ENCODE results near the gene CACNA1H.

Gene CACNA1H

GRCh38 chr16:1211451-1212268, 58.8 kb downstream of the CACNA1H start:
- DNase-seq (ENCODE audit: low read depth in 2 of 2) = no peak

- DNase-seq (ENCODE audit: low read depth in 2 of 2) = no peak
These were observed 59.8 kb downstream of the CACNA1H start for GRCh38 chr16:1212616-1213194.

- DNase-seq (ENCODE audit: low read depth in 2 of 2) = no peak
These were observed 60.3 kb downstream of the CACNA1H start for GRCh38 chr16:1213231-1213630.

- no peak for DNase-seq (ENCODE audit: low read depth in 2 of 2)
These were observed 61.0 kb downstream of the CACNA1H start for GRCh38 chr16:1213796-1214372.

GRCh38 chr16:1214719-1215118, 61.8 kb downstream of the CACNA1H start:
- DNase-seq (ENCODE audit: low read depth in 2 of 2) = no peak

DNA sequence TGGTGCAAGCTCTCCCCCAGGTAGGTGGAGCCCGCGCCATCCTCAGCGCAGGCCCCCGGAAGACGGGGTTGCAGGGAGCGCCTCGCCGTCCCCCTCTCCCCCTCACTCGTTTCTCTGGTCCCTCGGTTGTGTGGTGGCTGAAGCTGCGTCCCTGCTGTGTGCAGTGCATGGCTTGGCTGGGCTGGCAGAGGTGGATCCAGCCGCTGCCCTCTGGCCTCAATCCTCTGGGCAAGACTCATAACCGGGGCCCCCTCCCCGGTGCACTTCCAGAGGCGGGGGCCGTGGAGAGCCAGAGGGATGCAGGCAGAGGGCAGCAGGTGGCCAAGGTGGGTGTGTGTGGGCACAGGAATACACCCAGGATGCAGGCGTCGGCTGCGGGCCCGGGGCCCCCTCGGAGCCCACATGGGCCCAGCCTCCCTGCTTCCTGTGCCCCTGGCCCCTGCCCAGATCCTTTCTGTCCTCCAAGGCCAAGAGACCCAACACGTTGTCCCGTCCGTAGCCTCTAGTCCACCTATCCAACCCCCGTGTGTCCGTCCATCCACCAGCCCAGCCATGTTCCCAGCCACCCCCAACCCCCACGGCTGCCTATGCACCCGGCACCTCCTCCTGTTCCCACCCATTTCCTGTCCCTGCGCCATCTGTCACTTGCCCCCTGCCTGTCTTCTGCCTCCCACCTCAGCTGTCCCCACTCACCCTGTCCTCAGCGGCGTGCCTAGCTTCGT, 62.8 kb downstream of the CACNA1H start:
- no peak for DNase-seq (ENCODE audit: low read depth in 2 of 2)

DNA sequence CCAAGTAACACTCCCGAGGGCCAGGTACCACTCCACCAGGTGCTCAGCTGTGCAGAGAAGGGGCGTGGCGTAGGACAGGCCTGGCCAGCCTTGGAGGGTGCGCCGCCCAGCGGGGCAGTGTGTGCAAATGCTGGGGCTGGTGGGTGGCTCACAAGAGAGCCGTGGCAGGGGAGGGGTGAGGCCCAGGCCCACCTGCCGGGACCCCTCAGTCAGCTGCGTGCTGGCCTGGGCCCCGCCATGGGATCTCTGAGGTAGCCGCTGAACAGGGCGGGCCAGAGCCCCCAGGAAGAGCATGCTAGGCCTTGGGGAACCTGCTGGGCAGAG, 63.4 kb downstream of the CACNA1H start:
- DNase-seq (ENCODE audit: low read depth in 2 of 2) = no peak

DNA sequence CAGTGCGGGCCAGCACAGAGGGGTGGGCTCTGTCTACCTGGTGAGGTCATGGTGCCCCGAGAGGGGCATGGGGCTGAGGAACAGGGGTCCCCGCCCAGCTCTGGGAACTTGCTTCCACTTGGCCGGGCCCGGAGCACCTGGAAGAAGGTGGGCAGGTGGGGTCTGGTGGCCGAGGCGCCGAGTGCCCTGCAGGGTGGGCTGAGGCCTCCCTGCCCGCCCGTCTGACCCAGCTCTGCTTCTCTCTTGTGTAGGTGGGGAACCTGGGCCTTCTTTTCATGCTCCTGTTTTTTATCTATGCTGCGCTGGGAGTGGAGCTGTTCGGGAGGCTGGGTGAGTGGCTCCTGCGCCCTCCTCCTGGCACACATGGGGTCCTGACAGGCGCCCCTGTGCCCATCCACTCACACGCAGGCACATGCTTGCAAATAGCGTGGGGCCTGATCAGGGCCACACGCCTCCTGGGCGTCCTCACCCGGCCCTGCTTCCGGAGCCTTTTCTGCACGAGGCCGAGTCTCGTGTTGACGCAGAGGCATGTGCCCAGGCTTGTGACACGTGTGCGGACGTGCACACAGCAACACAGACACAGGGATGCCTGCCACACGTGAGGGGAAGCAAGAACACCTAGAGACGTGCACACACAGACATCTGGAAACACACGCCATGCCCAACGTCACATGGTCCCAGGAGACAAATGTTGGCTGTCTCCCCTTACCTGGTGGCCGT, 63.9 kb downstream of the CACNA1H start:
- DNase-seq (ENCODE audit: low read depth in 2 of 2) = no peak

DNA sequence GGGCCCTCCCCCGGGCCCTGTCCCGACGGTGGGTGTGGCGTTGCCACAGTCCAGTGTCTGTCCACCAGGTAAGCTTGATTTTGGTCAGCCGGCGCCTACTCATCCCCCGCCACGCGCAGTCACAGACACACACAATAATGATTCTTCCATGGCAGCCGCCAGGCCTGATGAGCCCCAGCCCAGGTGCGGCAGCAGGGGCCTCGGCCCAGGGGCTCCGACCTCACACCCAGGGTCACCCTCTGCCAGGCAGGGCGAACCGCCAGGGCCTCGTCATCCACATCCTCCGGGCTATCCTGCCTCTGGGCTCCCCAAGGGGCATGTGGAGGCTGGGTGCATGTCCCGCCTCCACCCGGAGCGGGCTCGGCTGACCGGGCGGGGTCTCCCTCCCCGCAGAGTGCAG, 64.6 kb downstream of the CACNA1H start:
- no peak for DNase-seq (ENCODE audit: low read depth in 2 of 2)

- no peak for DNase-seq (ENCODE audit: low read depth in 2 of 2)
These were observed 65.4 kb downstream of the CACNA1H start for GRCh38 chr16:1218061-1218929.

- no peak for DNase-seq (ENCODE audit: low read depth in 2 of 2)
These were observed 66.2 kb downstream of the CACNA1H start for GRCh38 chr16:1218930-1219611.

GRCh38 chr16:1220098-1220728, 67.3 kb downstream of the CACNA1H start:
- DNase-seq (ENCODE audit: low read depth in 2 of 2) = no peak

GRCh38 chr16:1220841-1221627, 68.1 kb downstream of the CACNA1H start:
- no peak for DNase-seq (ENCODE audit: low read depth in 2 of 2)

DNA sequence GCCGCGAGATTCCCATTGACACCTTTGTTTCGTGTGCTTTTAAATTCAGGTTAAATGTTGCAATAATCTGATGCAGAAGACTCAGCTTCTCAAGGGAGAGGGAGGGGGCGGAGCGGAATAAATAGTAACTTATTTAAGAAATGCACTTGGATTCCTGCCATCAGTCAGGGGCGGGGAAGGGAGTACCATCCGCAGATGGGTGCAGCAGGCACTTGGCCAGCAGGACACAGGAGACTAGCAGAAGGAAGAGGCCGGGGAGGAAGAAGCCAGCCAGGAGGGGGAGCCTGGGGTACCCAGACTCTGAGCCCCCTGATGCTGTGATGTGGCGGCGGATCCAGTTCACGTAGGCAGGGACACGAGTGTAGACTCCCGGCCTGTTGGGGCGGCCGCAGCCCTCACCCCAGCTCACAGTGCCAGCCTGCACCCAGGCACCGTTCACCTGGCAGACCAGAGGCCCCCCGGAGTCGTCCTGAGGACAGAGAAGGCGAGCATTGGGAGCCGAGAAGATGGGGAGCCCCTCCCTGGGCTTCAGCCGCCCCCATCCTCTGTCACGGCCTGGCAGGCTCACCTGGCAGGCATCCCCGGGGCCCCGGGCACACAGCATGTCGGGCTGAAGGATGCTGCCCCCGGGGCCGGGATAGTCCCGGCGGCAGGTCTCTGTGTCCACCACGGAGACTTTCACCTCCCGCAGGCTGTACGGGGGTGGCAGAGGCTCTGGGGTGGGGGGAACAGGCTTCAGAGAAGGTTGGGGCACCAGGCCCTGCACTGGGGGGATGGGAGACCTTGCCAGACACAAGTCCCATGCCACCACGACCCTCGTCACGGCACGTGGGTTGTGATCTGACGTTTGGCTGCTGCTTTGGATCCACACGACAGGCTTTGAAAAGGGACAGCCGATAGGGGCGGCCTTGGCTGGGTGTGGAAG, 69.0 kb downstream of the CACNA1H start:
- no peak for DNase-seq (ENCODE audit: low read depth in 2 of 2)

- no peak for DNase-seq (ENCODE audit: low read depth in 2 of 2)
These were observed 69.8 kb downstream of the CACNA1H start for GRCh38 chr16:1222553-1223354.

DNA sequence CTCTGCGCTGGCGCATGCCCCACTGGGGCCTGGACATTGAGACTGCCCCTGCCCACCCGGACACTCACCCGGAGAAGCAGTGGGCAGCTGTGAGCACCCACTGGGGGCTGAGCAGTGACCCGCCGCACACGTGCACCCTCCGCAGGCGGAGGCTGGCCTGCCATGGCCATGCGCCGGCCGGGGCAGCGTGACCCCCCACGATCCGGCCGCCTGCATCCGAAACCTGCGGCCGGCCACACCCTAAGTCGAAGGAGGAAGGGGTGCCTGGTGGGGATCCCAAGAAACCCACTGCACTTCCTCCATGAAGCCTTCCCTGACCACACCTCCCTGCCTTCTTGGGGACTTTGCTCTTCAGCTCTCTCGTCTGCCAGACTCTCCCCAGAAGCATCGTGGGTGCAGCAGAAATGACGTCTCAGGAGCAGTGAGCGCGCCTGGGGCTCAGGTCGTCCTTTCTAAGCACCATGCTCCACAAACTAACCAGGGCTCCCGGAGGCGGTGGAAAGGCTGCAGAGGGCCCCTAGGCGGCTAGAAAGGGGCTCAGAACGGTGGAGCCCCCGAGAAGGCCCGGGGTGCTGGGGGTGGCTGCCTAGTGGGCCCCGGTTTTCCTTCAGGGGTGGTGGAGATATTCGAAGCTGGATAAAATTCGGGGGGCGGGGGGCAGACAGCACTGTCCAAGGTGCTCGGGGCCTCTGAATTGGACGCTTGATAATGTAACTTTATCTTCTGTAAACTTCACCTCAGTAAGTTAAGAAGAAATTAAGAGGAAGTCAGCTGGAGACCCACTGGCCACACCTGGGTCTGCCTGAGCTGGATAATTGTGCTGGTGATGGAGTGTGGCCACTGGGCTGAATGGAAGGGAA, 70.7 kb downstream of the CACNA1H start:
- DNase-seq (ENCODE audit: low read depth in 2 of 2) = no peak

Measured in stimulated activated CD8-positive, alpha-beta memory T cell treated with anti-CD3 and anti-CD28 coated beads, Interleukin-7, amount 100 ng/mL, for 4 hours (primary cell).